Activated CD4-positive, CD25-positive, alpha-beta regulatory T cell treated with anti-CD3 and anti-CD28 coated beads, Interleukin-2, amount 50 U/mL, for 72 hours (primary cell): ENCODE measurements around the gene PHIP.
"Not testable (repeated sequence)": the region's sequence is repeated elsewhere in the genome, so short reads cannot be mapped to it uniquely, and the experiment has no call there.

Experiments
- DNase-seq: peaks from one replicate; pipeline ENCODE4 v3.0.0; 2021

The PHIP gene

GRCh38 chr6:79005497-79005896 lies 72.6 kb downstream of the PHIP start:
- DNase-seq, result no peak

DNA sequence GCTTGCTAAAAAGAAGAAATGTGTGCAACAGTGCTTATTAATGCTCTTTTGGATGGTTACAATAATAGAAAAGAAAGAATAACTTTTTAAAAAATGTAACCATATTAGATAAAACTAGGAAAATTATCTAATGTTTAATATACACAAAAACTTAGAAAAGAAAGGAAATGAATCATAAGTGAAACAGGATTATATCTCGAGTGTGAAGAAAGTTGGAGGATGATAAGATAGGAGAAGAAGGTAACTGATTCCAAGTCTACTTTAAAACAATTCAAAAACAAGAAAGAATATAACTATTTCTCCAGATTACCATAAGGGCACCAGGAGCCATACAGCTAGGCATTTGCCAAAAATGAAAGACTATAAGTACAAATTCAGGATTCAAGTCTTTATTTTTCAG lies 73.0 kb downstream of the PHIP start:
- no peak for DNase-seq

GRCh38 chr6:79004239-79004638 lies 73.8 kb downstream of the PHIP start:
- DNase-seq, result no peak

DNA sequence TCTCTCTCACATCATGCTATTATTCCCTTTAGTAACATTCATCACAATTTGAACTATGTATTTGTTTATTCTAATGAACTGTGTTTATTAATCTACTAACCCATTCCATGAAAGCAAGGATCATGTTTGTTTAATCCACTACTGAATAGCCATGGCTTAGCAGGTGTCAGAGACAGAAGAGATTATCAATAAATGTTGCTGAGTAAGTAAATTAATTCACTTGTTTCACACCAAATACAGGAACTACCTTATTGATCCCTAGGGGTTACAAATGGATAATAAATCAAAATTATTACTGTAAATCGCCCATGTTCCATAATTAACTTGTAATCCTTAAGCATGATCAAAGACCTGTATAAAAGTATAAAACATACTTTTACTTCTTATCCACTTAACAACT lies 76.6 kb downstream of the PHIP start:
- DNase-seq, result no peak

DNA sequence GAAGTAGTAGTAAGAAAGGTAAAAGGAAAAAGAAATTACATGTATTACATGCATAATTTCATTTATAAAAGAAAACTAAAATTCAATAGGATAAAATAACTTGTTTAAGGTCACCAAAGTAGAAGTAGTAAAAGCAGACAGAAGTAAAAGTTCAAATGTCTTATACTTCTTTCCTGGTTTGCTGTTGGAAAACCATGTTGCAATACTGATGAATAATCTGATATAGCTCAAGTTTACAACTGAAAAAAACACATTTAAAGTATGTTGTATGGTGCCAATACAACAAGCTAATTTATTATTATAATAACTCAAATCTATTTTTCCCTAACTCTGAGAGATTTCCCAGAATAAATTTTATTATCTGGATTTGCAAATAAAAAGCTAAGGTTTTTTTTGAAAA lies 78.3 kb downstream of the PHIP start:
- no peak for DNase-seq

- DNase-seq, result no peak
These were observed 82.1 kb downstream of the PHIP start for GRCh38 chr6:78995946-78996345.

DNA sequence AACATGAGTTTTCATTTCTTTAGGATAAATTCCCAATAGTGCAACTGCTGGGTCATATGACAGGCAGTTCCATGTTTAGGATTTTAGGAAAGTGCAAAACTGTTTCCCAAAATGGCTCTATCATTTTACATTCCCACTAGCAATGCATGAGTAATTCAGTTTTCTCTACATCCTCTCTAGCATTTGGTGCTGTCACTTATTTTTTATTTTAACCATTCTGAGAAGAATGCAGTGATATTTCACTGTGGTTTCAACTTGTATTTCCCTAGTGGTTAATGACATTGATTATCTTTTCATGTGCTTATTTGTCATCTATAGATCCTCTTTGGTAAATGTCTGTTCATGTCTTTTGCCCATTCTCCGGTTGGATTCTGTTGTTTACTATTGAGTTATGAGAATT lies 82.7 kb downstream of the PHIP start:
- DNase-seq, result no peak

DNA sequence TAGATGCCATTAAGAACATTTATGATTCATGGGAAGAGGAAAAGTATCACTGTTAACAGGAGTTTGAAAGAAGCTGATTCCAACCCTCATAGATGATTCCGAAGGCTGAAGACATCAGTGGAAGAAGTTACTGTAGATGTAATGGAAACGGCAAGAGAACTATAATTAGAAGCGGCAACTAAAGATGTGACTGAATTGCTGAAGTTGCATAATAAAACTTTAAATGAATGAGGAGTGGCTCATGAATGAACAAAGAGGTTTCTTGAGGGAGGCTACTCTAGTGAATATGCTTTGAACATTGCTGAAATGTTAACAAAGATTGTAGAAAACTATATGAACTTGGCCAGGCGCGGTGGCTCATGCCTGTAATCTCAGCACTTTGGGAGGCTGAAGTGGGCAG lies 84.1 kb downstream of the PHIP start:
- DNase-seq, result no peak

DNA sequence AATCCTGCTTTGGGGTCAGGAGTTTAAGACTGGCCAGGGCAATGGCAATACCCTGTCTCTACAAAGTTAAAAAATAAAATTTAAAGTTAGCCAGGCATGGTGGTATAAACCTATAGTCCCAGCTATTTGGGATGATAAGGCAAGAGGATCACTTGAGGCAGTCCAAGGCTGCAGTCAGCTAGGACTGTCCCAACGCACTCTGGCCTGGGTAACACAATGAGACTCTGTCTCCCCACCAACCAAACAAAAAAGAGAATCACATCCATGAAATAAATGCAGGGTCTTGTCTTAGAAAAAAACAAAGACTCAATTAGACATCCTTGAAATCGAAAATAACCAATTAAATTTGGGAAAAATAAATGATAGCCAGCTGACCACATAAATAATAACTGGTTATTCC lies 88.9 kb downstream of the PHIP start:
- DNase-seq, result no peak

GRCh38 chr6:78986161-78986560 lies 91.9 kb downstream of the PHIP start:
- no peak for DNase-seq

DNA sequence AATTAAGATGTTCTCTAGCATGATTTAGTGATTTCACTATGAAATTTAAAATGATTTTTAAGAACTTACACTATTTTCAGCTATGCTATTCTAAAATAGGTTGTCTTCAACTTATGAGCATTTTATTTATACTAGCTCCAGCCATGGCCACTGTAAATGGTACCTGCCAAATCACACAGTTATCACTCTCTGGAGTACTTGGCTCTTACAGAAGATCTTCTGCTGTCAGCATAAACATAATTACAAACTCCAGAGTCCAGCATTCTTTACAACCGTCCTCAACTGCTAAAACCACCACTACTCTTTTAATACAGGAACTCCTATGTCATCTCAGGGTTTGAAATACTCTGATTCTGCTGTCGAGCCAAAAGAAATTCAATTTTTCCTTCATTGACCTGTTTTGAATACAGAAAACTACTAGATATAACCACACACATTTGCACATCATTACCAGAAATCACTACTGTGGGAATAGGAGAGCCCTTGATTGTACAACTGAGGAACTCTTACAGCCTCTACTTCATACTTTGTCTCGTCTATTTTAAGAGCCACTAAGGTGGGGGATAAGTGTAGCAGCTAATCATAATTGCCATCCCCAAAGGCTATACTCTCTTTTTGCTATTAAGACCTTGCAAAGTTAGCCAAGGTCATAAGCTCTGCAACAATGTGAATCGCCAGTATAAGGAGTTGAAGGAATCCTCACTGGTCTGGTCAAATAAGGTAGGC lies 93.7 kb downstream of the PHIP start:
- no peak for DNase-seq

DNA sequence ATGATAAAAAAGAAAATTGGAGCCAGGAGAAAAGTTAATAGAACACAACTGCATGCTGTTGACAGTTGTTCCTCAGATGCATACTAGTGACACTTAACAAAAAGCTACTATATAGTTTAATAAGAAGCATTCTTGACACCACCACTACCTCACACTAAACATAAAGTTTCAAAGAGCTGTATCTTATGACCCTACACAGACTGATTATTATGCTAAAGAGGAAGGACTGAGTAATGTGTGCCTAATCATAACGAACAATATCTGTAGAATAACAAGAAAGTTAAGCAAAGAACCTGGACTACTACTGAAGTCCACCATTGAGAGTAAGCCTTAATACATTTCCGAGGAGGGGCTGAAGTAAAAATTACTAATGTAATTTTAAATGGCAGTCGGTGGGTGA lies 110.9 kb downstream of the PHIP start:
- no peak for DNase-seq

DNA sequence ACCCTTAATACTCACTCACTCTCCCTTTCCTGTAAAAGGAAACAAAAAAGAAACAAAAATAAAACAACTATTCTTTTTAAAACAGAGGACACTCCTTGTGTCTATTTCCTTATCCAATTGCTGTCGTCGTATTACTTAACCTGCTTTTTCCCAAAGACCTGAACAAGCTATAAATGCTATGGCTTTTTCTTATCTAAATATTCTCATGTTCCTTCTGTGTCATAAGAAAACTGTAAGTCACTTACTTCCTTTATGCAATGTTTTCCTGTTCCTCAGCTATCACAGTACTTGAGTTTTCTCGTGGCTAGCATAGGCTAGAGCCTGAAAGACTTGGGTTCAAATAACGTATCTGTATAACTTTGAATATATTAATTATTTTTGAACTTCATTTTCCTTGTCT lies 111.5 kb downstream of the PHIP start:
- no peak for DNase-seq

GRCh38 chr6:78962448-78962847 lies 115.6 kb downstream of the PHIP start:
- no peak for DNase-seq

GRCh38 chr6:78954740-78955139 lies 123.3 kb downstream of the PHIP start:
- no peak for DNase-seq

- DNase-seq, result no peak
These were observed 124.3 kb downstream of the PHIP start for GRCh38 chr6:78953798-78954197.

DNA sequence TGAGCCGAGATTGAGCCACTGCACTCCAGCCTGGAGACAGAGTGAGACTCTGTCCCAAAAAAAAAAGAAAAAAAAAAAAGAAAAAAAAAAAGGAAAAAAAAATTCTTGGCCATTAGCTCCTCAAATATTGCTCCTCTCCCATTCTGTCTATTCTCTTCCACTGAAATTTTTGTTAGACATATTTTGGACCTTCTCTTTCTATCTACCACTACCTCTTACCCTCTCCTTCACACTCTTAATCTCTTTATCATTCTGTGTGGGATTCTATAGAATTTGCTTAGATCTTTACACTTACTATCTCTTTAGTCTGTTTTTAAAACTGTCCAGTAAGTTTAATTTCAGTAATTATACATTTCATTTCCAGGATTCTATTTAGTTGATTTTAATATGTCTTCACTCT lies 125.7 kb downstream of the PHIP start:
- no peak for DNase-seq

DNA sequence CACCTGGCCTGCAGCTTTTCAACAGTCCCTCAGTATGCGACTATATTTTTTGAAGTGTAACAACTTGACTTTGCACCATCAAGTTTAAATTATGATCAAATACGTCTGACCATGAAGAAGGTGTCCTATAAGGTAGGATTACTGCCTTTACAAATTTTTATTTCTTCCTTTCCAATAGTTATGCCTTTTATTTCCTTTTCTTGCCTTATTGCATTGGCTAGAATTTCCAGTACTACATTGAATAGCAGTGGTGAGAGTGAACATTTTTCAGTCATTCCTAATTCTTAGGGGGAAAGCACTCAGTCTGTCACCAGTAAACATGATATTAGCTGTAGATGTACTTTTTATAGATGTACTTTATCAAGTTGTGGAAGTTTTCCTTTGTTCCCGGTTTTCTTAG lies 129.3 kb downstream of the PHIP start:
- DNase-seq, result no peak

GRCh38 chr6:78947962-78948361 lies 130.1 kb downstream of the PHIP start:
- no peak for DNase-seq

- no peak for DNase-seq
These were observed 130.5 kb downstream of the PHIP start for GRCh38 chr6:78947529-78947928.

GRCh38 chr6:78942446-78942845 lies 135.6 kb downstream of the PHIP start:
- no peak for DNase-seq

GRCh38 chr6:78936515-78936914 lies 141.5 kb downstream of the PHIP start:
- no peak for DNase-seq

DNA sequence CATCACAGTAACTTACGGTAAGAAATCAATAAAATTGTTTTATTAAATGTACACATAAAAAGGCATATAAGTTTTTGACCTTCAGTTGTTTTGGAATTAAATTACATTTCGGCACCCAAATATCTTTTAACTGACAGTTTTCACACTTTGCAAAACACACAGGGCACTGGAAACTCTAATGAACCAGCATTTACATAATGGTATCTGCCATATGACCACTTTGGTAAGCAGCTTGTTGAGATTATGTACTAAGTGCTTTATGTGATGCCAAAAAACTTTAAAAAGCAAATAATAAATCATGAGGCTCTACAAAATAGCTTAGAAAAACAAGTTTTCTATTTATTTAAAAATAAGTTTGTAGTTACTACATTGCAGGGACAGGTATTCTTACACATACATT lies 142.5 kb downstream of the PHIP start:
- no peak for DNase-seq

GRCh38 chr6:78925317-78925716 lies 152.7 kb downstream of the PHIP start:
- no peak for DNase-seq

DNA sequence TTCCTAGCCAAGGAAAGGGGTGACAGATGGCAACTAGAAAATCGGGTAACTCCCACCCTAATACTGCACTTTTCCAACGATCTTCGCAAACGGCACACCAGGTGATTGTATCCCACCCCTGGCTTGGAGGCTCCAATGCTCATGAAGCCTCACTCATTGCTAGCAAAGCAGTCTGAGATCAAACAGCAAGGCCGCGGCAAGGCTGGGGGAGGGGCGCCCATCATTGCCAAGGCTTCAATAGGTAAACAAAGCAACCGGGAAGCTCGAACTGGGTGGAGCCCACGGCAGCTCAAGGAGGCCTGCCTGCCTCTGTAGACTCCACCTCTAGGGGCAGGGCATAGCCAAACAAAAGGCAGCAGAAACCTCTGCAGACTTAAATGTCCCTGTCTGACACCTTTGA lies 156.9 kb downstream of the PHIP start:
- not testable (repeated sequence) for DNase-seq

GRCh38 chr6:78917788-78918187 lies 160.3 kb downstream of the PHIP start:
- no peak for DNase-seq
